H1 (cell line): Measurements from ENCODE around the gene RPS6KA2. TPM values are rescaled to one million over a fixed set of nuclear protein-coding genes. Genes with fewer than 3 reads are reported as not detected.

ENCODE experiments used
- CTCF ChIA-PET: fragments of 300-600 bp; sonication (Branson Sonifier 250); formaldehyde crosslinking; loops from one replicate; lab custom pipeline; 2021; ENCODE audit not compliant: partially characterized antibody; lab: Charles Lee
- POLR2A ChIA-PET: fragments of 300-600 bp; sonication (Branson Sonifier 250); formaldehyde crosslinking; loops from one replicate; lab custom pipeline; 2021; ENCODE audit warnings: inconsistent platforms; ENCODE audit not compliant: partially characterized antibody; lab: Charles Lee
- DNase-seq, 2 experiments: peaks; one replicate each; pipeline versions ENCODE4 v3.0.0 to v3.0.0-alpha.2; 2010 to 2022; ENCODE audit warnings: low spot score in 2 of 2, low read depth in 1 of 2, mixed read lengths in 1 of 2
- FAIRE-seq: peaks from 2 replicates; lab custom pipeline; 2011; peaks lifted over from hg19 to GRCh38; lab: Jason Lieb, UNC
- H2AFZ ChIP-seq: 2 replicates; pipeline ENCODE4 v1.8.1; 2012; ENCODE audit warnings: low read length, inconsistent platforms
- H2AK5ac ChIP-seq: 2 replicates; pipeline ENCODE4 v1.6.1; 2013; ENCODE audit warnings: low read depth, low read length
- H2BK120ac ChIP-seq: replicated peaks from 2 replicates; pipeline ENCODE3; 2013; ENCODE audit warnings: low read depth, low read length, inconsistent platforms
- H2BK12ac ChIP-seq: 2 replicates; pipeline ENCODE4 v1.6.1; 2013; ENCODE audit warnings: low read depth, low read length
- H2BK15ac ChIP-seq: 2 replicates; pipeline ENCODE4 v1.6.1; 2013; ENCODE audit warnings: low read length
- H2BK20ac ChIP-seq: 2 replicates; pipeline ENCODE4 v1.6.1; 2013; ENCODE audit warnings: low read length
- H2BK5ac ChIP-seq: 2 replicates; pipeline ENCODE4 v1.6.1; 2013; ENCODE audit warnings: low read depth, low read length
- H3K14ac ChIP-seq: 2 replicates; pipeline ENCODE4 v1.6.1; 2013; ENCODE audit warnings: inconsistent platforms; ENCODE audit not compliant: insufficient read length
- H3K18ac ChIP-seq: 2 replicates; pipeline ENCODE4 v1.6.1; 2013; ENCODE audit warnings: low read length; ENCODE audit errors: extremely low read depth
- H3K23ac ChIP-seq: 2 replicates; pipeline ENCODE4 v1.6.1; 2013; ENCODE audit warnings: inconsistent platforms; ENCODE audit not compliant: insufficient read length
- H3K23me2 ChIP-seq: 2 replicates; pipeline ENCODE4 v1.6.1; 2013; ENCODE audit warnings: low read depth, low read length
- H3K27ac ChIP-seq: 2 replicates; pipeline ENCODE4 v1.6.1; 2011; ENCODE audit warnings: low read depth, low read length, inconsistent platforms
- H3K27me3 ChIP-seq, 4 experiments: replicated peaks in 1 of 4; 1 replicate in 1 of 4; 2 replicates in 3 of 4; pipeline versions ENCODE4 v1.6.1 to v1.8.1; 2011 to 2013; ENCODE audit warnings: low read length in 3 of 4, mild to moderate bottlenecking in 3 of 4, inconsistent platforms in 2 of 4, mixed read lengths in 2 of 4, moderate library complexity in 1 of 4; ENCODE audit not compliant: control insufficient read depth in 3 of 4, insufficient read depth in 3 of 4; ENCODE audit errors: extremely low read depth in 1 of 4
- H3K36me3 ChIP-seq, 4 experiments: 2 replicates each; pipeline versions ENCODE4 v1.6.1 to v1.8.1; 2011 to 2013; ENCODE audit warnings: mild to moderate bottlenecking in 4 of 4, low read length in 3 of 4, moderate library complexity in 2 of 4, control low read depth in 1 of 4, inconsistent platforms in 1 of 4; ENCODE audit not compliant: insufficient read depth in 4 of 4, control insufficient read depth in 2 of 4
- H3K4ac ChIP-seq: replicated peaks from 2 replicates; pipeline ENCODE3; 2013; ENCODE audit warnings: low read length, low read depth, mixed read lengths, inconsistent platforms; ENCODE audit not compliant: insufficient read length
- H3K4me1 ChIP-seq, 4 experiments: replicated peaks in 1 of 4; 1 replicate in 1 of 4; 2 replicates in 3 of 4; pipeline versions ENCODE4 v1.6.1 to v1.8.1; 2011 to 2013; ENCODE audit warnings: low read length in 3 of 4, inconsistent platforms in 2 of 4, mixed read lengths in 1 of 4; ENCODE audit not compliant: insufficient read depth in 4 of 4, control insufficient read depth in 3 of 4
- H3K4me2 ChIP-seq, 2 experiments: 2 replicates each; pipeline versions ENCODE4 v1.6.1 to v1.8.1; 2011 to 2013; ENCODE audit warnings: low read depth in 2 of 2, low read length in 2 of 2, control low read depth in 1 of 2, inconsistent platforms in 1 of 2, mild to moderate bottlenecking in 1 of 2; ENCODE audit not compliant: insufficient read depth in 1 of 2
- H3K4me3 ChIP-seq, 4 experiments: fragments of 200-600, 300-600 bp in 1 of 4; sonication (generic), shearing (Covaris generic), sonication (Bioruptor Twin) in 1 of 4; 2 replicates each; pipeline versions ENCODE4 v1.5.1 to v1.8.1; 2011 to 2016; ENCODE audit warnings: low read length in 4 of 4, low read depth in 3 of 4, control low read depth in 2 of 4, inconsistent platforms in 2 of 4, mild to moderate bottlenecking in 2 of 4, mixed read lengths in 1 of 4, moderate library complexity in 1 of 4; ENCODE audit not compliant: insufficient read depth in 2 of 4; ENCODE audit errors: extremely low read depth in 1 of 4
- H3K56ac ChIP-seq: replicated peaks from 2 replicates; pipeline ENCODE3; 2013; ENCODE audit warnings: low read depth, mild to moderate bottlenecking, mixed read lengths, low read length, inconsistent platforms; ENCODE audit not compliant: insufficient read length
- H3K79me1 ChIP-seq: 2 replicates; pipeline ENCODE4 v1.6.1; 2013; ENCODE audit warnings: low read depth, low read length, control low read depth
- H3K79me2 ChIP-seq, 2 experiments: 2 replicates each; pipeline versions ENCODE4 v1.6.1 to v1.8.1; 2012 to 2013; ENCODE audit warnings: low read length in 2 of 2, mild to moderate bottlenecking in 2 of 2, inconsistent platforms in 1 of 2; ENCODE audit not compliant: insufficient read depth in 2 of 2, control insufficient read depth in 1 of 2
- H3K9ac ChIP-seq, 4 experiments: replicated peaks in 1 of 4; 1 replicate in 1 of 4; 2 replicates in 3 of 4; pipeline versions ENCODE4 v1.6.1 to v1.8.1; 2011 to 2013; ENCODE audit warnings: low read depth in 3 of 4, low read length in 3 of 4, control low read depth in 2 of 4, mild to moderate bottlenecking in 2 of 4, moderate library complexity in 2 of 4, inconsistent platforms in 1 of 4; ENCODE audit errors: extremely low read depth in 1 of 4
- H3K9me3 ChIP-seq, 2 experiments: 2 replicates each; pipeline versions ENCODE4 v1.6.1 to v1.8.1; 2012 to 2013; ENCODE audit warnings: mild to moderate bottlenecking in 2 of 2, moderate library complexity in 2 of 2, control low read depth in 1 of 2, inconsistent platforms in 1 of 2, low read depth in 1 of 2, low read length in 1 of 2, mixed read lengths in 1 of 2; ENCODE audit not compliant: insufficient read depth in 2 of 2
- H4K20me1 ChIP-seq, 2 experiments: replicated peaks in 1 of 2; 2 replicates each; pipeline versions ENCODE3 to v1.8.1; 2011 to 2013; ENCODE audit warnings: inconsistent platforms in 2 of 2, low read length in 2 of 2, mild to moderate bottlenecking in 1 of 2; ENCODE audit not compliant: insufficient read depth in 2 of 2, control insufficient read depth in 1 of 2
- H4K5ac ChIP-seq: 2 replicates; pipeline ENCODE4 v1.6.1; 2013; ENCODE audit warnings: low read length, low read depth, mixed read lengths, inconsistent platforms; ENCODE audit not compliant: insufficient read length
- H4K8ac ChIP-seq: 2 replicates; pipeline ENCODE4 v1.8.0; 2013; ENCODE audit warnings: mild to moderate bottlenecking, moderate library complexity, low read length, inconsistent platforms; ENCODE audit not compliant: insufficient read depth; ENCODE audit errors: extremely low read depth
- H4K91ac ChIP-seq: replicated peaks from 2 replicates; pipeline ENCODE3; 2013; ENCODE audit warnings: low read length, mixed read lengths, inconsistent platforms; ENCODE audit not compliant: insufficient read length
- SP4 ChIP-seq: IDR thresholded peaks from 2 replicates; pipeline ENCODE4 v1.6.1; 2012; ENCODE audit warnings: low read length, inconsistent platforms
- WGBS, 2 experiments: shearing (Covaris generic) in 1 of 2; methylation state at CpG; one replicate each; pipeline versions ENCODE4 v1.1.6 to v1.1.7; 2013 to 2015; ENCODE audit warnings: low lambda C conversion rate in 2 of 2, mixed read lengths in 2 of 2, inconsistent platforms in 1 of 2, low coverage in 1 of 2, missing lambda C conversion rate in 1 of 2; ENCODE audit not compliant: insufficient replicate concordance in 2 of 2, insufficient coverage in 1 of 2, insufficient read length in 1 of 2; ENCODE audit errors: extremely low coverage in 1 of 2, missing lambda C conversion rate in 1 of 2; 5-methylcytosine and 5-hydroxymethylcytosine counted together
- polyA plus RNA-seq, 7 experiments: library from polyadenylated mRNA; depleted of rRNA in 3 of 7; stranded (reverse) in 5 of 7; unstranded in 2 of 7; fragments of >200 nt in 5 of 7; fragments of 200-250 nt in 2 of 7; gene quantifications; 1 replicate in 5 of 7; 2 replicates in 1 of 7; 4 replicates in 1 of 7; pipeline versions ENCODE4 v1.2.1 to v1.2.3, GENCODE V29; 2011 to 2013; ENCODE audit warnings: missing spikeins in 2 of 7, mixed read lengths in 2 of 7
- total RNA-seq: library from RNA; stranded (reverse); fragmentation: NEBNext Ultra II Directional; extraction: Animal tissue kit (Norgen Biotek cat#: 25700); gene quantifications from 2 replicates; pipeline ENCODE4 v1.2.1, GENCODE V29; 2021

Gene RPS6KA2
- total and polyA plus RNA-seq, 2 of the 8 experiments (the other 6 are each of a cell fraction or from before 2014, with no cell fraction given) = 8.8 to 25.7 TPM

- H3K27ac ChIP-seq = no peak overlapping the region
Observed at GRCh38 chr6:166676270-166676860, 49.3 kb upstream of the RPS6KA2 start.

More at GRCh38 chr6:166676270-166676860, 49.3 kb upstream of the RPS6KA2 start:
- Histone ChIP-seq H2BK120ac (no peak overlapping the region), H3K27me3 (no peaks in the 10 kb centered on the region)
- TF ChIP-seq SP4 = no peak
- TF ChIP-seq, all 59 proteins: peak for 0
- CTCF ChIA-PET = interaction anchor here (0.7 to 1.5 kb wide), 2 partner anchors 39 to 64 kb away, joined by 3 read pairs; no protein-coding TSS in a partner anchor
- Histone ChIP-seq H3K4ac (no peak overlapping the region), H3K36me3 (no peaks in the 10 kb centered on the region), H2AK5ac (no peak overlapping the region), H3K79me1 (no peaks in the 10 kb centered on the region), H2BK5ac (no peak overlapping the region), H2BK20ac (no peak overlapping the region), H3K23ac (no peak overlapping the region), H3K56ac (no peak overlapping the region), H2BK15ac (no peak overlapping the region), H2BK12ac (no peak overlapping the region), H4K91ac (no peak overlapping the region), H3K4me3 (no peak overlapping the region), H4K20me1 (no peaks in the 10 kb centered on the region), H3K4me2 (no peak overlapping the region), H3K4me1 (peaks cover 3 to 11% (median 5%) of the 10 kb centered on the region in 4 experiments), H3K9me3 (no peaks in the 10 kb centered on the region; a peak in 1 of 4 replicates), H4K5ac (no peak overlapping the region), H3K23me2 (no peaks in the 10 kb centered on the region), H3K14ac (no peak overlapping the region), H3K18ac (no peak overlapping the region), H4K8ac (no peak overlapping the region), H2AFZ (no peak overlapping the region), H3K79me2 (no peaks in the 10 kb centered on the region), H3K9ac (no peak overlapping the region)
- no peak for DNase-seq
- no peak for FAIRE-seq
- 92% methylated on average over 14 of the region's 14 CpGs; no CpG with 5 or more reads in 1 of the 2 experiments for WGBS, 2 experiments
- POLR2A ChIA-PET = no interaction called here
